ENCODE measurements around the gene GRIN3B. TPM values are rescaled to one million over a fixed set of nuclear protein-coding genes. Genes with fewer than 3 reads are reported as not detected.

Gene GRIN3B
- polyA plus RNA-seq, 1 of the 3 experiments (the other 2 are of a cell fraction): 1.5 TPM

GRCh38 chr19:1020868-1021425 lies 20.7 kb downstream of the GRIN3B start, which contains the start of gene TMEM259:
TMEM259 (minus strand) TSS chr19:1021123; CDS start chr19:1020996, 127 bp downstream.
- H2AFZ ChIP-seq (ENCODE audit: low read depth): peak within 1 kb of the TSS; percentile 30
- H3K4me2 ChIP-seq: peak within 1 kb of the TSS; percentile 97
- WGBS (ENCODE audit: low lambda C conversion rate): 0% methylated on average over 15 of the region's 68 CpGs
- peaks cover 47% of the 10 kb centered on the region for H4K20me1 ChIP-seq (ENCODE audit: insufficient read depth)
- peak within 1 kb of the TSS; percentile 83 for H3K9ac ChIP-seq
- peak within 1 kb of the TSS; percentile 73 to 91 for H3K27ac ChIP-seq (ENCODE audit: low read depth in 2 of 2, low read length in 1 of 2)
- H3K4me3 ChIP-seq (ENCODE audit: low read depth in 2 of 2, low read length in 1 of 2): peak within 1 kb of the TSS; percentile 69 to 79
- peaks cover 50% of the 10 kb centered on the region for H3K79me2 ChIP-seq (ENCODE audit: insufficient read depth)
- DNase-seq: peak; percentile 99
- no peaks in the 10 kb centered on the region for H3K9me3 ChIP-seq
- POLR2A ChIA-PET: no interaction called here
- CTCF ChIA-PET: interaction anchor here (0.6 to 2.2 kb wide), 7 partner anchors 37 to 223 kb away, joined by 3 to 11 read pairs (median 3); partner anchors contain the start of gene WDR18
- H3K36me3 ChIP-seq (replicated peaks in 1 of 2; ENCODE audit: control insufficient read depth in 1 of 2, insufficient read depth in 2 of 2, low read length in 1 of 2): no peaks in the 10 kb centered on the region
- H3K27me3 ChIP-seq (ENCODE audit: insufficient read depth): no peaks in the 10 kb centered on the region
- peaks cover 27% of the 10 kb centered on the region for H3F3A ChIP-seq (replicated peaks; ENCODE audit: insufficient read depth)
- no peaks in the 10 kb centered on the region for H3K9me2 ChIP-seq
- H3K4me1 ChIP-seq (ENCODE audit: control insufficient read depth in 1 of 2, insufficient read depth in 2 of 2, low read depth in 1 of 2, low read length in 1 of 2): peaks cover 13 to 26% of the 10 kb centered on the region in 2 experiments; a peak in 1 of 4 replicates
- TF ChIP-seq JUND (IDR thresholded peaks at IDR 0.05): no peak
- TF ChIP-seq PBX3 (IDR thresholded peaks at IDR 0.05): no peak
- TF ChIP-seq RAD21 (IDR thresholded peaks at IDR 0.05; ENCODE audit: low read length): no peak
- TF ChIP-seq RFX5 (IDR thresholded peaks at IDR 0.05; ENCODE audit: low read length): no peak
- no peak for TF ChIP-seq FOXM1 (IDR thresholded peaks at IDR 0.05; ENCODE audit: low read depth)
- TF ChIP-seq TEAD4 (IDR thresholded peaks at IDR 0.05; ENCODE audit: borderline replicate concordance, insufficient read depth): no peak
- no peak for TF ChIP-seq GATA2 (CRISPR knock-in tag; IDR thresholded peaks at IDR 0.05)
- peak; percentile 93 for TF ChIP-seq TAF1 (IDR thresholded peaks at IDR 0.05; ENCODE audit: borderline replicate concordance, low read depth, low read length)
- no peak for TF ChIP-seq RXRA (IDR thresholded peaks at IDR 0.05; ENCODE audit: borderline replicate concordance, low read depth)
- TF ChIP-seq MAX (IDR thresholded peaks at IDR 0.05; ENCODE audit: low read depth): 0 out of 2 replicates have a peak, but pooled peaks have one; percentile 33
- no peak for TF ChIP-seq NFIC (IDR thresholded peaks at IDR 0.05; ENCODE audit: borderline replicate concordance)
- TF ChIP-seq EP300 (IDR thresholded peaks at IDR 0.05; ENCODE audit: borderline replicate concordance in 1 of 2, low read depth in 1 of 2, low read length in 1 of 2): no peak; a peak in 1 of 4 replicates
- TF ChIP-seq POLR2AphosphoS5 (IDR thresholded peaks at IDR 0.05; ENCODE audit: low read depth, low read length): 0 out of 2 replicates have a peak, but pooled peaks have one; percentile 34
- TF ChIP-seq MEF2A (IDR thresholded peaks at IDR 0.05; ENCODE audit: borderline replicate concordance, low read depth): no peak
- no peak for TF ChIP-seq USF1 (IDR thresholded peaks at IDR 0.05; ENCODE audit: borderline replicate concordance, low read depth)
- peak; percentile 33; the same call in 1 of the 2 replicates for TF ChIP-seq SIN3A (IDR thresholded peaks at IDR 0.05; ENCODE audit: borderline replicate concordance, low read depth, low read length)
- TF ChIP-seq CTCF (IDR thresholded peaks at IDR 0.05): no peak
- no peak for TF ChIP-seq GABPA (IDR thresholded peaks at IDR 0.05; ENCODE audit: low read depth)
- no peak for TF ChIP-seq IRF3 (IDR thresholded peaks at IDR 0.05; ENCODE audit: low read depth, low read length)
- no peak for TF ChIP-seq ELF1 (IDR thresholded peaks at IDR 0.05)
- no peak for TF ChIP-seq TCF12 (IDR thresholded peaks at IDR 0.05)
- peak; percentile 62; the same call in 1 of the 2 replicates for TF ChIP-seq REST (IDR thresholded peaks at IDR 0.05; ENCODE audit: low read depth, low read length)
- TF ChIP-seq ZBTB33 (IDR thresholded peaks at IDR 0.05; ENCODE audit: borderline replicate concordance, low read depth): no peak
